ENCODE results near the gene NFIX.

Gene NFIX

GRCh38 chr19:13130886-13131490, 135.7 kb downstream of the NFIX start:
- no peak for DNase-seq (ENCODE audit: low spot score)

GRCh38 chr19:13132471-13133180, 137.4 kb downstream of the NFIX start:
- DNase-seq (ENCODE audit: low spot score), result no peak

GRCh38 chr19:13133241-13133870, 138.1 kb downstream of the NFIX start:
- no peak for DNase-seq (ENCODE audit: low spot score)

- no peak for DNase-seq (ENCODE audit: low spot score)
Observed at GRCh38 chr19:13134626-13135025, 139.4 kb downstream of the NFIX start.

- no peak for DNase-seq (ENCODE audit: low spot score)
Observed at GRCh38 chr19:13135068-13136062, 140.1 kb downstream of the NFIX start.

- DNase-seq (ENCODE audit: low spot score), result no peak
Observed at GRCh38 chr19:13137290-13137794, 142.1 kb downstream of the NFIX start.

- DNase-seq (ENCODE audit: low spot score), result no peak
Observed at GRCh38 chr19:13138171-13138915, 143.1 kb downstream of the NFIX start.

GRCh38 chr19:13138916-13139198, 143.6 kb downstream of the NFIX start:
- no peak for DNase-seq (ENCODE audit: low spot score)

GRCh38 chr19:13139633-13140311, 144.5 kb downstream of the NFIX start:
- no peak for DNase-seq (ENCODE audit: low spot score)

- no peak for DNase-seq (ENCODE audit: low spot score)
Observed at GRCh38 chr19:13146763-13147563, 151.7 kb downstream of the NFIX start.

Measured in COLO829 (cell line).